Activated CD8-positive, alpha-beta memory T cell treated with anti-CD3 and anti-CD28 coated beads, Interleukin-2, amount 50 U/mL, for 48 hours (primary cell): ENCODE results near the gene NIN.
"Not testable (repeated sequence)": the region's sequence is repeated elsewhere in the genome, so short reads cannot be mapped to it uniquely, and the experiment has no call there.

Source experiments
- DNase-seq: peaks from one replicate; pipeline ENCODE4 v3.0.0-alpha.2; 2020

Gene NIN

DNA sequence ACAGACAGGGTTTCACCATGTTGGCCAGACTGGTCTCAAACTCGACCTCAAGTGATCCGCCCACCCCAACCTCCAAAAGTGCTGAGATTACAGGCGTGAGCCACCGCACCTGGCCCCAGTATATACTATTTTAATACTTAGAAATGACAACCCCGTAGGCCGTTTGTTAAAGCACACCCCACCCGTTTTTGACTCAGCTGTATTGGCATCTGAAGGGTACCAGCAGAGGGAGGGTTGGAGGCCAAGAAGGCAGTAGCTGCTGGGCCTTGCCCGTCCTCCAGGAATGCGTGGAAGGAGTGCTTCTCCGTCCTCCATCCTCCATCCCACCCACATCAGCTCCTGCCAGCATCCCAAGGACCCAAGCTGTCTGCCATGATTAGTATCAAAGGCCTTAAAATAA is 6.3 kb upstream of the NIN start:
- DNase-seq, result no peak

GRCh38 chr14:50836515-50836914 is 5.6 kb upstream of the NIN start:
- no peak for DNase-seq

GRCh38 chr14:50835280-50835679 is 4.3 kb upstream of the NIN start:
- DNase-seq, result no peak

- no peak for DNase-seq
These were observed 3.9 kb upstream of the NIN start for GRCh38 chr14:50834802-50835276.

DNA sequence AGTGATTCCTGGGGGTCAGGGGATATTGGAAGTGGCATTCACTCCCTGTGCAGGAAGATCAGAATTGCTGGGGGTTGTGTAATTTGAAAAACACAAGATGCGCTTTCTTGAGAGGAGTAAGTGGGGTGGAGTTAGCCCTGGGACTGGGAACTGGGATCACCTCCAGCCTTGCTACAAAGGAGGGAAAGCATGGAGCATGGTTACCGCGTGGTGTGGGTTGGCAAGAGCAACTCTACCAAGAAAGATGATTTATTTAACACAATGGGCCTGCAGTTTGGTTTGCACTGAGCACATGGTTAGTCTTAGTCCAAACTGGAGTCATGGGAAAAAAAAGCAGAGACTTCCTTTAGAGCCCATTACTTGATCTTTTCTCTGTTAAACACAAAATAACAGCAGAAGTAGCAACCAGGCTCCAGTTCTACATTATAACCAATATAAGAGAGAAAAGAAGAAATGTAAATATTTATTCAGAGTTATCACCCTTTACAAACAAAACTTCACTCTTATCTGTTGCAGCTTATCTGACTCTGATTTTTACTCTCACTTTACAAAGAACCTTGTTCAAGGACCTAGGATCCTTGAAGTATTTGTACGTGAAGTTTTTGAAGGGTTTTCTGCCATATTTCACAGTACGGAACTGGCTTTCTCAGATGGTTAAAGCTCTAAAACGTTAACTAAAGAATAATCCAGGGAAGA is 2.1 kb upstream of the NIN start:
- DNase-seq, result no peak

GRCh38 chr14:50831726-50832168 is 785 bp upstream of the NIN start:
- DNase-seq, result no peak

- DNase-seq, result peak; percentile 78
These were observed 674 bp downstream of the NIN start for GRCh38 chr14:50830044-50830931.

- no peak for DNase-seq
These were observed 1.4 kb downstream of the NIN start for GRCh38 chr14:50829489-50830043.

- DNase-seq, result no peak
These were observed 2.1 kb downstream of the NIN start for GRCh38 chr14:50828721-50829488.

GRCh38 chr14:50826681-50827080 is 4.3 kb downstream of the NIN start:
- DNase-seq, result no peak

GRCh38 chr14:50825307-50825706 is 5.7 kb downstream of the NIN start:
- no peak for DNase-seq

DNA sequence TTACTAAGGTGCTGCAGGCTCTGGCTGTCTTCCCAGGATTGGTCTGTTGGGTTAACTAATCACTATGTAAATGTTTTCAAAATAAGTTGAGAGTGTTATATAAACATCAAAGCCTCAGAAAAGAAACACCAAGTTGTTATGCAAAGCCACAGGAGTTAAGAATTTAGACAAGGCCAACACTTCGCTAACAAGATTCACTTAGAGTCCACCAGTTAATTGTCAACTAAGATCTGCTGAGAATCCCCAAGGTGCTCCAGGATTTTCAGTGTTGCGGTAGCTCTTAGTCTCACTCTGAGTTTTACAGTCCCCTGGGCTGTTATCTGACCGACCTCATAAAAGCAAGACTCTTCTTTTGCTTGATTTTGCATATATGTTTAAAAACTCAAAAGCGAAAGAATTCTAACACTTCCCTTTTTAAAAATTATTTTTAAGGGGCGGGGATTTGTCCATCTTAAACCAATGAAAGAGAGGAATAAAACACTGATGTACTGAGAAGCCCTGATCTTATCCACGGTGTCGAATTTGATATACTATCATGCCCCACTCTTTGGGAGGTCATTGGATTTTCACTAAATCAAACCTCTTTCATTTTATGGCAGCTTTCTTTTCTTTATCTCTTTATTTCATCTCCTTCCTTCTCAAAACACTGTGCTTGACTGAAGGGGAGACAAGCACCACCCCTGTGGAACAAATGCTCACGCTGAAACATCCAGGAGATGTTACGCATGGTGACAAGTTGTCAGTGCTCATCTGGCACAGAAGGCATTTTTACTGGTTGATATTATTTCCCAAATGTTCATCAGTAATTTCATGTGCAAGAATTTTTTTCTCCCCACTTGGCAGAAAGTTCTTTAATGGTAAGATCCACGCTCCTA is 7.0 kb downstream of the NIN start:
- no peak for DNase-seq

DNA sequence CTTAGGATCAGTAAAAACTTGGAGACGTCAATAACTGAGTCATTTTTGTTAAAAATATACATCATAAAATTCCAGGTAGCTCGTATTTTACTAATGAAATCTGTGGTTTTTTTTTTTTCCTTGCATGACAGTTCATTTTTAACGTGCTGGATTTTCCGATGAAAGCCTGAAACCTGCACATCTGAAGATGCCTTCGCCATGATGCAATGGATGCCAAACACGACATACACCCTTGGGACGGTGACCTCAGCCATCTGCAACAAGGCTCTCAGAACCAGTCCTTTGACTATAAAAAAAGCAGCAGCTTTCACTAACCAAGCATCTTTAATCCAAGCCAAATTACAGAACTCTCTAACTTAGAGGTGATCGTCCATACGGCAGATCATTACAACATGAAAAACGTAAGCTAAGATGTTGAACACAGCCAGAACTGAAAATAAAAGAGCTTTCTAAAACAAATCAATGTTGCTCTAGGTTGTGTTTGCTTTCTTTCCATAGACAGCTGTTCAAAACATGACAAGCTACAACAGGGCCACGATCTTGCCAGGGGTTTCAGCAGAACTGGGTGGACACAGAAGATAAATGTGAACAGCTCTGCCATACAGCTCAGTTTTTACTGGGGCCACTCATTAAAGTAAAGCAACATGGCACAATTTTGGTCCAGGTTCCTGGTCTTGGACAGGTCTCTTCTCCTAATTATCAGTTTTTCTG is 7.8 kb downstream of the NIN start:
- DNase-seq, result no peak

- DNase-seq, result no peak
These were observed 8.4 kb downstream of the NIN start for GRCh38 chr14:50822501-50823042.

GRCh38 chr14:50821510-50822464 is 9.2 kb downstream of the NIN start:
- no peak for DNase-seq

DNA sequence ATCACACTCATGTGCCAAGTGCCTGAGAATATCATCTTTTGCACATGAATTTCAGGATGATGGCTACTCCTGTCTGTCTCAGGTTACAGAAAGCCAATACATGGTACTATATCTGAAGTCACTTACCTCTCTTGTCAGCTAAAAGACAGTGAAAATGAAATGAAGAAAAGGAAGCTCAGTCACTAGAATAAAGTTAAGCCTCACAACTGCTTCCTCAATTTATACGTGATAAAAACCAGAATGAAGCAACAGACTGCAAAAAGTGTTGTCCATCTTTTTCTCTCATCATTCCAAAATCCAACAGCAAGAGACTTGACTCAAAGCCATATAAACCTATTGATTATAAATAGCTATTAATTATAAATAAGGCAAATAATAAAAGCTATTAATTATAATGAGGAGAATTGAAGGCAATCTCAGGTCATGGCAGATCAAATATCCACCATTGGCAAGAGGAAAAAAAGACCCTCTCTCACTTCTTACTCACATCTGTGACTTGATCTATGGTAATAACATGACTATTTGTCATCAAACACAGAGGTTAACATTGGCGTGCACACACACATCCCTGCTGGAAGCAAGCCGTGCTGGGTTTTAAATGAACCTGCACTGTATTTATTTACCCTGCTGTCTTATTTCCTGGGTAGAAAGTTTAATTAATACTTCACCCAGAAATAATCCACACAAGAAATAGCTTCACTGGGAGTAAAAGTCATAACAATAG is 10.0 kb downstream of the NIN start:
- DNase-seq, result no peak

DNA sequence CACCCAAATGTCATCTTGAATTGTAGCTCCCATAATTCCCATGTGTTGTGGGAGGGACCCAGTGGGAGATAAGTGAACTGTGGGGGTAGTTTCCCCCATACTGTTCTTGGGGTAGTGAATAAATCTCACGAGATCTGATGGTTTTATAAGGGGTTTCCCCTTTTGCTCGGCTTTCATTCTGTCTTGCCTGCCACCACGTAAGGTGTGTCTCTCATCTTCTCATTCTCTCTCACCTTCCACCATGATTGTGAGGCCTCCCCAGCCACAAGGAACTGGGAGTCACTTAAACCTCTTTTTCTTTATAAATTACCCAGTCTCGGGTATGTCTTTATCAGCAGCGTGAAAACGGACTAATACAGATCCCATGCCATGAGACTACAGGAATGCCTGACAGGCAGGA is 11.7 kb downstream of the NIN start:
- DNase-seq, result not testable (repeated sequence)

GRCh38 chr14:50816395-50817047 is 14.4 kb downstream of the NIN start:
- DNase-seq, result no peak
